MM.1S (cell line): Measurements from ENCODE around the gene TUT1.

Experiments used
- DNase-seq: peaks from one replicate; pipeline ENCODE4 v3.0.0-alpha.2; 2015
- H2AFZ ChIP-seq: fragments of 300-600 bp; sonication (generic); 2 replicates; pipeline ENCODE4 v1.6.0; 2016; ENCODE audit warnings: antibody characterized with exemption, low read length
- H3F3A ChIP-seq: fragments of 300-600 bp; sonication (generic); 2 replicates; pipeline ENCODE4 v1.6.1; 2016; ENCODE audit warnings: mild to moderate bottlenecking, antibody characterized with exemption, low read length, moderate library complexity, mixed read lengths; ENCODE audit not compliant: insufficient read depth
- H3K27ac ChIP-seq: fragments of 300-600 bp; sonication (generic); 2 replicates; pipeline ENCODE4 v1.5.1; 2016; ENCODE audit warnings: mild to moderate bottlenecking, low read length
- H3K27me3 ChIP-seq: fragments of 300-600 bp; sonication (generic); replicated peaks from 2 replicates; pipeline ENCODE4 v1.6.0; 2016; ENCODE audit warnings: low read length; ENCODE audit not compliant: insufficient read depth
- H3K36me3 ChIP-seq: fragments of 300-600 bp; sonication (generic); replicated peaks from 2 replicates; pipeline ENCODE4 v1.6.1; 2016; ENCODE audit warnings: mild to moderate bottlenecking, low read length, mixed read lengths; ENCODE audit not compliant: insufficient read depth
- H3K4me1 ChIP-seq: fragments of 300-600 bp; sonication (generic); 2 replicates; pipeline ENCODE4 v1.6.1; 2016; ENCODE audit warnings: low read length, mixed read lengths
- H3K4me2 ChIP-seq: fragments of 300-600 bp; sonication (generic); 2 replicates; pipeline ENCODE4 v1.6.0; 2016; ENCODE audit warnings: low read depth, low read length
- H3K4me3 ChIP-seq: fragments of 300-600 bp; sonication (generic); 2 replicates; pipeline ENCODE4 v1.5.1; 2016; ENCODE audit warnings: low read length, mixed read lengths
- H3K79me2 ChIP-seq: fragments of 300-600 bp; sonication (generic); 2 replicates; pipeline ENCODE4 v1.6.1; 2016; ENCODE audit warnings: mixed run types, low read length, mixed read lengths
- H3K9ac ChIP-seq: fragments of 300-600 bp; sonication (generic); 2 replicates; pipeline ENCODE4 v1.6.1; 2016; ENCODE audit warnings: low read length, mixed read lengths
- H3K9me2 ChIP-seq: fragments of 300-600 bp; sonication (generic); replicated peaks from 2 replicates; pipeline ENCODE4 v1.6.1; 2016; ENCODE audit warnings: mild to moderate bottlenecking, low read length, mixed read lengths; ENCODE audit not compliant: insufficient read depth
- H3K9me3 ChIP-seq: fragments of 300-600 bp; sonication (generic); replicated peaks from 2 replicates; pipeline ENCODE4 v1.6.1; 2016; ENCODE audit warnings: mild to moderate bottlenecking, low read length, mixed read lengths; ENCODE audit not compliant: insufficient read depth
- H4K20me1 ChIP-seq: fragments of 300-600 bp; sonication (generic); 2 replicates; pipeline ENCODE4 v1.6.1; 2016; ENCODE audit warnings: mild to moderate bottlenecking, low read length, moderate library complexity, mixed read lengths; ENCODE audit not compliant: insufficient read depth
- CTCF ChIP-seq: fragments of 300-600 bp; sonication (generic); IDR thresholded peaks from 2 replicates; pipeline ENCODE4 v1.5.1; 2016; ENCODE audit warnings: antibody characterized with exemption, low read length, mixed read lengths
- EZH2 ChIP-seq: fragments of 300-600 bp; sonication (generic); optimal IDR thresholded peaks from 2 replicates; pipeline ENCODE3; 2017; ENCODE audit warnings: low read depth, mild to moderate bottlenecking, antibody characterized with exemption, low read length, mixed read lengths
- EZH2phosphoT487 ChIP-seq: fragments of 300-600 bp; sonication (generic); IDR thresholded peaks from 2 replicates; pipeline ENCODE4 v1.6.1; 2018; ENCODE audit warnings: antibody characterized with exemption, low read length

The TUT1 gene

GRCh38 chr11:62559204-62559603 is 32.1 kb downstream of the TUT1 start:
- H3K9ac ChIP-seq: no peak overlapping the region
- DNase-seq: no peak
- H3K4me2 ChIP-seq: no peak overlapping the region
- no peaks in the 10 kb centered on the region for H3K9me2 ChIP-seq
- H3F3A ChIP-seq: peaks cover 69% of the 10 kb centered on the region
- peaks cover 61% of the 10 kb centered on the region for H3K4me1 ChIP-seq
- H3K27me3 ChIP-seq: no peaks in the 10 kb centered on the region
- 0 out of 2 replicates have a peak, but pooled peaks cover 5% of the 10 kb centered on the region for H4K20me1 ChIP-seq
- H3K4me3 ChIP-seq: no peak overlapping the region
- no peaks in the 10 kb centered on the region for H3K9me3 ChIP-seq
- peaks cover 43% of the 10 kb centered on the region for H3K79me2 ChIP-seq
- H3K27ac ChIP-seq: peak overlapping the region; percentile 99; the same call in 1 of the 2 replicates
- TF ChIP-seq EZH2: no peak
- no peak for TF ChIP-seq CTCF
- TF ChIP-seq EZH2phosphoT487: no peak
- peaks cover 7% of the 10 kb centered on the region for H3K36me3 ChIP-seq
- no peak overlapping the region for H2AFZ ChIP-seq

- H2AFZ ChIP-seq: no peak overlapping the region
- H3K9me2 ChIP-seq: no peaks in the 10 kb centered on the region
- no peaks in the 10 kb centered on the region for H3K27me3 ChIP-seq
- H3F3A ChIP-seq: peaks cover 66% of the 10 kb centered on the region
- H3K4me1 ChIP-seq: peaks cover 61% of the 10 kb centered on the region
- peaks cover 4% of the 10 kb centered on the region for H3K36me3 ChIP-seq
- TF ChIP-seq EZH2phosphoT487 (no peak), CTCF (no peak), EZH2 (no peak)
- no peak for DNase-seq
- H3K27ac ChIP-seq: peak overlapping the region; percentile 99; the same call in 1 of the 2 replicates
- no peak overlapping the region for H3K4me3 ChIP-seq
- no peak overlapping the region for H3K9ac ChIP-seq
- H3K9me3 ChIP-seq: no peaks in the 10 kb centered on the region
- H3K4me2 ChIP-seq: 0 out of 2 replicates have a peak overlapping the region, but pooled peaks have one; percentile 12
- peaks cover 38% of the 10 kb centered on the region for H3K79me2 ChIP-seq
- H4K20me1 ChIP-seq: 0 out of 2 replicates have a peak, but pooled peaks cover 3% of the 10 kb centered on the region
Observed at GRCh38 chr11:62558669-62559068, 32.7 kb downstream of the TUT1 start.

GRCh38 chr11:62556875-62557631 is 34.3 kb downstream of the TUT1 start:
- H4K20me1 ChIP-seq: no peaks in the 10 kb centered on the region
- peak; percentile 85 for DNase-seq
- H3F3A ChIP-seq: peaks cover 67% of the 10 kb centered on the region
- no peaks in the 10 kb centered on the region for H3K9me2 ChIP-seq
- H3K36me3 ChIP-seq: no peaks in the 10 kb centered on the region; the same call in 1 of the 2 replicates
- H3K9ac ChIP-seq: peak overlapping the region; percentile 91
- TF ChIP-seq EZH2: no peak
- no peak for TF ChIP-seq CTCF
- TF ChIP-seq EZH2phosphoT487: no peak
- peaks cover 75% of the 10 kb centered on the region for H3K4me1 ChIP-seq
- no peaks in the 10 kb centered on the region for H3K27me3 ChIP-seq
- peak overlapping the region; percentile 99 for H3K27ac ChIP-seq
- H3K4me2 ChIP-seq: peak overlapping the region; percentile 82
- H3K79me2 ChIP-seq: peaks cover 23% of the 10 kb centered on the region
- H2AFZ ChIP-seq: peak overlapping the region; percentile 13; the same call in 1 of the 2 replicates
- H3K4me3 ChIP-seq: peak overlapping the region; percentile 29; the same call in 1 of the 2 replicates
- no peaks in the 10 kb centered on the region for H3K9me3 ChIP-seq
